NCI-H1092 treated with DMSO at 0.1 percent for 48 hours (cell line): ENCODE data around the gene BBS9.

Experiments used
- DNase-seq: peaks from one replicate; lab custom pipeline; 2025; lab: John Stamatoyannopoulos, UW

The BBS9 gene

DNA sequence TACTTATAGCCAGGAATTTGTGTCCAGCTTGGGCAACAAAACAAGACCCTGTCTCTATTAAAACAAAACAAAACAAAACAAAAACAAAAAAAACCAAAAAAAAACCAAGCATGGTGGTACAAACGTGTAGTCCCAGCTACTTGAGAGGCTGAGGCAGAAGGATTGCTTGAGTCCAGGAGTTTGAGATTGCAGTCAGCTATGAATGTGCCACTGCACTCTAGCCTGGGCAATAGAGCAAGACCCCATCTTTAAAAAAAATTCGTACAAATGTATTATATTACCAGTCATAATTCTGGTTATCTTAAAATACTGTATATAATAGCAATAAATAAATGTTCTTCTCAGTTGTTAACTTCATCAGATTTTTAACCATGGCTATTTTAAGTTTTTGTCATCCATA is 2.3 kb upstream of the BBS9 start:
- no peak for DNase-seq

DNA sequence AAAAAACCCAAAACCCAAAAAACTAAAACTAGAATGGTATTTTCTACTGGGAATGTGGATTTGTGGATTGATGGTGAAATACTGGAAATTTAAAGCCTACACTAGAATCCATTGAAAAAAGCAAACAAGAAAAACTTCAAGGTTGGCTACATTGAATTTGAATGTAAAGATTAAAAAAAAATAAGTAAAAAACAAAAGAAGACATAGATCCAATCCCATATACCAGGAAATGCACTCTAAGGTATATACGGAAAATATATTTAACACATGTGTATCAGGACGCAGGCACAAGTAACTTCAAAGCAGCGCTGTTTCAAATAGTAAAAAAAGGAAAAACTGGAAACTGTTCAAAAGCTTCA is 754 bp upstream of the BBS9 start:
- DNase-seq: no peak

DNA sequence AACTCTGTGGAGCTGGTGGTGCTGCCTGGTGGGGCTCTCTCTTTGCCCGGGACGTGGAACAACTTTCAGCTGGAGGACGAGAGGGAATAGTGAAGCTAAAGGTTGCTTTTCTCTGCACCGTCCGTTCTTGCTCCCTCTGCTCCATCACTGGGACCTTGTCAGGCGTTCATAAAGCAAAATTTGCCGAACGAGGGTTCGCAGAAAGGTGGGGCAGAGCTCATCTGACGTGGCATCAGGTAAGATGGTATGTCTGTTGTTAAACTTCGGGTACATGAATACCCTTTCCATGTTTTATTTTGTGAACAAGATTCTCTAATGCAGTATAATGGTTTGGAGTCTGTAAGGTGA is 416 bp downstream of the BBS9 start:
- no peak for DNase-seq

DNA sequence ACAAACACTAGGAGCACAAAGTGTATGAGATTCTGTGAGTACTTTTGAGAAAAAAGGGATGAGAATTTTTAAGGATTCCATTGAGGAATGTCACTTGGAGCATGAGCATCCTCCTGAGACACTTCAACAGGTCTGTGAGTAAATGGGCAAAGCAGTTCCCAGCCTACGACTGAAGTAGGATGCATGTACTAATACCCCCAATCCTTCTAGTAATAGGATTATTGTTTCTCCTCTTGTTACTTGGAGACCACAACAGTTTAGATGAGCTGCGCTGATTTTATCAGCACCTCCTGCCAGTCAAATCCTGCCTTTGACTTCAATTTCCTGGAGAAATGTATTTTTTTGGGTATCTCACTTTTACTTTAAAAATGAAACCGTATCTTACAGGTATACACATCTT is 820 bp downstream of the BBS9 start:
- no peak for DNase-seq

DNA sequence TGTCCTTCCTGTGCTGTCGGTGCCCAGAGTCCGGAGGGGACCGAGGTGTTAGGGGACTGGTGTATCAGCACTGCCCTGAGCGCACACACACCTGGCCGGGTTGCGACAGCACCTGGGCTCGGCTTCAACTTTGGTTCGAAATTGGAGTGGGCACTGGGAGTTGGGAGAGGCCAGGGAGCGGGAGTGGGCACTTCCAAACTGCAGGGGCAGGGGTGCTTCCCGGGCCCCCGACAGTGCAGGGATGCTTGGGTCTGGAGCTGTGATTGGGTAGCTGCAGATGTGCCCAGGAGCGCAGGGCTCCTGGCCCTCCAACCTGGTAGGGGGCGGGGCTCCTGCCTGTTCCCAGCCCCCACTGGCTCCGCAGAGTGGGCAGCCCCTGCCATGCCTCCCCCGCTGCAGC is 7.7 kb downstream of the BBS9 start:
- no peak for DNase-seq

DNA sequence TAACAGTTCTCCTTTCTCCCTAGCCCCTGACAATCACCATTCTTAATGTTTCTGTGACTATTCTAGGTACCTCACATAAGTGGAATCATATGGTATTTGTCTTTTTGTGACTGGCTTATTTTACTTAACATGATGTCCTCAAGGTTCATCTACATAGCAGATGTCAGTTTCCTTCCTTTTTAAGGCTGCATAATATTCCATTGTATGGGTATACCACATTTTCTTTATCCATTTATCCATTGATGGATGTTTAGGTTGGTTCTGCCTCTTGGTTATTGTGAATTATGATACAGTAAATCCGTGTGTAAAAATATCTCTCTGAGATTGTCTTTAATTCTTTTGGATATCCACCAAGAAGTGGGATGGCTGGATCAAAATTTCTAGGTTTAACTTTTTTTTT is 13.2 kb downstream of the BBS9 start:
- DNase-seq: no peak

DNA sequence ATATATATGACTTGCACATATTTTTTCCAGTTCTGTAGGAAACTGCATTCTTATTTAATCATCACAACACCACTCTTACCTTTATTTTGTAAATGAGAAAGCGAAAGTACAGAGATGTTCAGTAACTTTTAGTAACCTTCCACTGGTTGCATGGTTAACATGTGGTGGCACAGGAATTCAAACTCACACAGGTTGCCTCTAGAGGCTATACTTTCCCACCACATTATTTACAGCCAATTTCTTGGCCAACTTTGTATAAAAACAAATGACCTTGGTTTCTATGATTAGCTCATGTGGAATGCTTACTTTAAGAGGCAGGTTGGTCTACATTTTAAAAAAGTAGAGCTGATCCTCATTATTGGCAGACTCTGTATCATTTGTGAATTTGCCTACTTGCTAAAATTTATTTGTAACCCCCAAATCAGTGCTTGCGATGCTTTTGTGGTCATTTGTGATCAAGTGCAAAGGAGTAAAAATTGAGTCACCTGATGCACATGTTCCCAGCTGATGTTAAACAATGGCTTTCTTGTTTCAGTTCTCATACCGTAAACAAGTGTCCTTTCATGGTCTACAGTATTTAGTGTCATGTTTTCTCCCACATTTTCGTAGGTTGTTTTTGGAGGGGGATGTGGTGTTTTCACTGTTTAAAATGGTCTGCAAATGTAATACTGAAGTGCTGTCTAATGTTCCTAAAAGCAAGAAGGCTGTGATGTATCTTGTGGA is 14.8 kb downstream of the BBS9 start:
- no peak for DNase-seq

DNA sequence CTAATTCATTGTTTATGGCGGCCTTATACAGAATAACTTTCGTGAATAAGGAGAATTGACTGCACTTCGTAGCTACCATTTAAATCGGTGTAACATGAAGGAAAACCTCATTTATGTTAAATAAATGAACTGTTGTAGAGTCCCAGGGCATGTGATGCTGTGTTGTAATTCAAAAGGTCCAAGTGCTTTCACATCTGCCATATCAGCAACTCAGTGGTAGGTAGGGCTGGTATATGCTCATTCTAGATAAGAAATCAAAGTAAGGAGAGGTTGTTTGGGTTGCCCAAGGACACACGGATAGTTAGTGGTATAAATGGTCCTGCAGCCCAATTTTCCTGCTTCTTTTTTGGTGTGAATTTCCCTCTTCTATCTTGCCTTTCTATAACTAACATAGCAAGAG is 15.8 kb downstream of the BBS9 start:
- DNase-seq: no peak

DNA sequence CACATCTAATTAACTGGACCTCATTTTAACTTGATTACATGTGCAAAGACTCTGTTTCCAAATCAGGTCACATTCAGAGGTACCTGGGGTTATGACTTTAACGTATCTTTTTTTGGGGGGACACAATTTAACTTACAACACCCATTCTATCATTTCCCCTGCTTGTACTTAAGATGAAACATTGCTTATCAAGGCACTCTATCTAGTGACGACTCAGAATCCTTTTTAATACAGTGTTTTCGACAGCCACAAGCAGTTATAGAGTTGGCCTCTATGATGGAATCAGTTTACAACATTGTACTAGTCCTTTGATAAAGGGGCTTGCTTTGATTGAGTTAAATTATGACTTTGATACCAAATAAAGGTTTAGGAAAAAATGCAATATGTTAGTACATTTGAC is 22.7 kb downstream of the BBS9 start:
- no peak for DNase-seq

DNA sequence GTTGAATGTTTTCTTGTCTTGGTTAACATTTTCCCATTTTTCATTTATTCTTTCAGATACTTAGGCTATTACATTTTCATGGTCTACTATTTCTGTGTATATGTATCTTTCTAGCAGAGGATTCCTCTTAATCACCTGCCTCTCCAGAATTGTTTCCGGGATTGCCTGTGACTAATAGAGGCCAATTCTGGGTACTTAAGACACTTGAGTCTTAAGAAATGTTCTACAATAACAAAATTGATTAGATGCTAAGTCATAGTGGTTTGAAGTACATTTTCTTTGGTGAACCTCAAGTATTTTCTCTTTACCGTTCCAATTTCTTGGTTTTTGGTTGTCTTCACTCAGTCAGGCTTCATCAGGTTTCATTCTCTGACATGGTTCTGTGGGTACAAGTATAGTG is 26.4 kb downstream of the BBS9 start:
- DNase-seq: no peak

DNA sequence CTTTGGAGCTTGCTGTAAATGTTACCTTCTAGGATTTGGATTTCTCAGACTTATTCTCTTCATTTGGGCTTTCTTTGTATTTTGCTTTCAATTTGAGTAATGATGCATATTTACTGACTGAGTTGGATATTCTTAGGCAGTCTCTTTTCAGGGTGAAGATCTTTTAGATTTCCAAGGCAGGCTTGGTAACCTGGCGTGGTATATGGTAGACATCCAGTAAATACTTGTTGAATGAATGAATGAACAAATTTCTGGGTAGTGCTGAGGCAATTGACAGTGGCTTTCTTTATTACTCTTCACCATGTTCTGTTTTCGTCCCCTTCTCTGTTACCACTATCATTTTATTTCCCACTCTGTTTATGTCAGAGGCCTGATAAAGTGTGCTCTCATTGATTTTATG is 27.1 kb downstream of the BBS9 start:
- no peak for DNase-seq

DNA sequence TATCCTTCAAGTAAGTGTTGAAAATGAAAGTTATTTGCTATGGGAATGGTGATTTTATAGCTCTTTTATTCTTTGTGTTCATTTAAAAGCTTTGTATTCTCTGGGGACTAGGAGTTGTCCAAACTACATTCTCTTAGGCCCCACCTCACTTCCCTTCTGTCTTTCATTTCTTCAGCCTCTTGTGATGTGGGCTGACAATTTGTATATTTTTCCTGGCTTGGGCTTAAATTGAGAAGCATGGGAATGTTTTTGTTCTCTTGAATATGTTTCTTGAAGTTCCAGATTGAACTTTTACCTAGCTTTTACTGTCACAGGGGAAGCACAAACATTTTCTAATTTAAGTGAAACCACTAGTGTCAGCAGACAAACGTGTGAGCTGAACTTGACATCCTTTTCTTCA is 27.9 kb downstream of the BBS9 start:
- no peak for DNase-seq

DNA sequence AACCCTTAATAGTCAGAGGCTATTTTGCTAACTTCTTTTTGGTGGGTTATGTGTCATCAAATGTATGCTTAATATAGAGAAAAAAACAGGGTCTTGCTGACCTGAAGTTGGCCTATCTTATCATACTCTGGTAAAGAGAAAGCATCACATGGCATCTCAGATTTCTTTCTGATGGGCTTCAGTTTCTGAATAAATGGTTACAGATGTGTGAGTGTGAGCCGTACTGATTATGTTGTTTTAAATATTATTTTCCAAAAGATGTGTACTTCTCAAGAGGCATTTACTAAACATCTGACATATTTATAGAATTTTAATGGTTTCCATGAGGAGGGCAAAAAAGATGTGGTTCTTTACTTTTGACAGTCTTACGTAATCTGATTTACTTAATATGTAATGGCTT is 28.4 kb downstream of the BBS9 start:
- no peak for DNase-seq

DNA sequence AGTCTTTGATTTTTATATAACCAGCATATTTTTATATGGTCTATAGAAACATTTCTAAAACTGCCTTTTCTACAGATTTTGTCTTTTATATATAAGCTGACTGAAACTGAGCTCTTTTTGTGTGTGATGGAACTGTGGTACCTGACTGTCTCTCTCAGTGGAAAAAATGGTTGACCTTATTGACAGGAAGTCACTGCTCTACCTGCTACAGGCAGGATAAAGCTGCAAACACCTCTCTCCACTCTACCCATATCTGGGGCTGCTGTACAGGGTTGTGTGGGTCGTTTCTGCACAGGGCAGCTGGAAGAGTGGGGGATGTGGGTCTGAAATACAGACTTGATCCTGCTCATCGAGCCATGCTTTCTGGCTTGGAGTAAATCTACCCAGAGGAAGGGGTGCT is 48.5 kb downstream of the BBS9 start:
- no peak for DNase-seq

DNA sequence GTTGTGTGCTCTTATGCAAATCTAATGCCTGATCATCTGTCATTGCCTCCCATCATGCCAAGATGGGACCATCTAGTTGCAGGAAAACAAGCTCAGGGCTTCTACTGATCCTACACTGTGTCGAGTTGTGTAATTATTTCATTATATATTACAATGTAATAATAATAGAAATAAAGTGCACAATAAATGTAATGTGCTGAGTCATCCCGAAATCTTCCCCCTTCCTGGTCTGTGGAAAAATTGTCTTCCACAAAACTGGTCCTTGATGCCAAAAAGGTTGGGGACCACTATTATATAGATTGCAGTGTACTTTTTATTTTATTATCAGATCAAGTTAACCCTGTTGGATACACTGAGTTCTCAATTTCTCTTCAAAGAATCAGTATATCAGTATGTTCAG is 50.2 kb downstream of the BBS9 start:
- no peak for DNase-seq

DNA sequence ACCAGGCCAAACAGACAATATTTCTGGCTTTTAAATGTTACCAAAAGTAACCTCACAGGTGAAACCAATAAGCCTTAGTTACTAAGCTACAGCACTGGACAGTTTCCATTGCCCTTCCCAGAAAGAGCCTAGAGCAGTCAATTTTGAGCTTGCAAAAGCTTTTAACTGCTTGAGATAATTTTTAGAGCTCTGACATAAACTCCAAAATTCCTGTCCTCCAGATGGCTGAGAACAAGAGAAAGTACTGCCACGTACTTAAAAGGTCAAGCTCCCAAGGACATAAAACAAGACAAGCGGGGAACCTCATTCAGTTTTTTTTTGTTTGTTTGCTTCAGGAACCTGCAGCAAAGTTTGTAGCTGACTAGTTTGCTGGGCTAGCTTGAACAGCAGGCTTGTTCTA is 54.1 kb downstream of the BBS9 start:
- DNase-seq: no peak

DNA sequence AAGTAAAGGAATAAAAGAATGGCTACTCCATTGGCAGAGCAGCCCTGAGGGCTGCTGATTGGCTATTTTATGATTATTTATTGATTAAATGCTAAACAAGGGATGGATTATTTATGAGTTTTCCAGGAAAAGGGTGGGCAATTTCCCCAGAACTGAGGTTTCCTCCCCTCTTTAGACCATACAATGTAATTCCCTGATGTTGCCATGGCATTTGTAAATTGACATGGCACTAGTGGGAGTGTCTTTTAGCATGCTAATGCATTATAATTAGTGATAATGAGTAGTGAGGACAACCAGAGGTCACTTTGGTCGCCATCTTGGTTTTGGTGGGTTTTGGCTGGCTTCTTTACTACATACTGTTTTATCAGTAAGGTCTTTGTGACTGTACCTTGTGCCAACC is 55.5 kb downstream of the BBS9 start:
- DNase-seq: no peak

DNA sequence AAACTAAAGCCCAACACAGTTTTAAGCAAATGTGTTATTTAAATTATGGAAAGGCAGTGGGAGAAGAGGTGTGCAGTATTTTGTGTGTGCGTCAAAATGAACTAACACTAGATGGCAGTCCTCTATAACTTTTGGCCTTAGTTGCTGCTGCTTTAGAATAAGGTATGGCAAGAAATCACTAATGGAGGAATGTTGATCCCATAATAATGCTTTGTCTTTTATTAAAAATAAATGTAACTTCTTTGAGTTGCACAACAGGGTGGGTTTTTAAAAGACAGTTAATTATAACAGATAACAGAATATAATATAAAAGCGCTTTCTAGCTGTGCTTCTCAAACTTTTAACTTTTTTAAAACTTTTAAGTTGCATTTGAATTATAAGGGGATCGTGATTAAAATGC is 56.4 kb downstream of the BBS9 start:
- peak; percentile 71 for DNase-seq

DNA sequence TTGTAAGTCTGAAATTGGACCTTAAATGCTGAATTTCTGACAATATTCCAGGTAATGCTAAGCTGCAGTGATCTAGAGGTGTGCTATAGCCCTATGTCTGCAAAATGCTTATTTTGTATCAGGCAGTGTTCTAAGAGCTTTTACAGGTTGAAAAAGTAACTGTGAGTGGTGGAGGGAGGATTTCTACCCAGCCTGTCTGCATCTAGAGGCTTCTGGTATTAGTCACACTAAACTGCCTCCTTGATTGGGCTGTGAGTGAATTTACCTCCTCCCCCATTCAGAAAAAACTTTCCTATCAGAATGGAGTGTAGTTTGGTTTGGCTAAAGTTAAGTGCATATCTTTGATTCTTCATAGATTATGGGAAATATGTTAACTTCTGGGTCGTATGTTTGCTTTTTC is 56.8 kb downstream of the BBS9 start:
- no peak for DNase-seq

DNA sequence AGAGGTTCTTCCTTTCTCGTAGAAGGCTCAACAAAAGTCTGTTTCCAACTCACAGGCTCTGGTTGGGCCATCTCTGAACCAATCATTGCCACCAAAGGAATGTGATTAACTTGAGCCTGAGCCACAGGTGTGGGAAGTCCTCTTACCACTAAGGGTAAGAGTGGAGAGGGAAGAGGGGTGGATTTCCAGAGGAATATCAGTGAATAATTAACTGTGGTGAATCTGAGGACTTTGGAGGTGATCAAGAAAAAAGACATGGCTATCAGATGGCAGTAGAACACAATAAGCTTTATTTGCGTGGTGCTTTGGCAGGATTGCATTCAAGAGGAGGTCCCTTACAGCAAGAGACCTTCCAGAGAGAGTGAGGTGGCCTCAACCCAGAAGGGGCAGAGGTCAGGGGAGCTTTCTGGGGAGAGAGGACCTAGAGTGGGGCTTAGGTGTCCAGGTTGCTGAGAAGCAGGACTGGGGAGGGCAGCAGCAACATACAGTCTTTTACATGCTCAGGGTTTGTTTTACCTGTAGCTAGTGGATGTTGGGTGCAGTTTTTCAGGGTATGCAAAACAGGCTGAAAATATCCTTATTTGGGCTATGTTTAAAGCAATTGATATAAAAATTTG is 61.4 kb downstream of the BBS9 start:
- DNase-seq: no peak

DNA sequence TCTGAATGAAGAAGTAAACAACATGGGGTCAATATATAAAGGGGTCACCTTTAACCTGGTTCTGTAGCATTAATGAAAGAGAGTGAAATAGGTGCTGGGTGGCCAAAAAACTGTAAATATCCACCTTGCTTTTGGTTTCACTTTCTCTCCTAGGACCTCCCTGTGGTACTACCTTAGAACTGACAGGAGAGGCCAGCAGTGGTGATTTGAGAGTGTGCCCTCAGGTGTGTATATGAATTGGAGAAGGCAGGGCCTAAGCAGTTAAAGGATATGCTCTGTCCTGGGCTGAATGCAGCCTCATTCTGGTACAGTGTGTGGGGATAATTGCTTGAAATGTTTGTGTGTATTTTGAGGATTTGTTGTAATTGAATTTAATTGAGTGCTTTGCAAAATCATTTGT is 62.0 kb downstream of the BBS9 start:
- DNase-seq: no peak

DNA sequence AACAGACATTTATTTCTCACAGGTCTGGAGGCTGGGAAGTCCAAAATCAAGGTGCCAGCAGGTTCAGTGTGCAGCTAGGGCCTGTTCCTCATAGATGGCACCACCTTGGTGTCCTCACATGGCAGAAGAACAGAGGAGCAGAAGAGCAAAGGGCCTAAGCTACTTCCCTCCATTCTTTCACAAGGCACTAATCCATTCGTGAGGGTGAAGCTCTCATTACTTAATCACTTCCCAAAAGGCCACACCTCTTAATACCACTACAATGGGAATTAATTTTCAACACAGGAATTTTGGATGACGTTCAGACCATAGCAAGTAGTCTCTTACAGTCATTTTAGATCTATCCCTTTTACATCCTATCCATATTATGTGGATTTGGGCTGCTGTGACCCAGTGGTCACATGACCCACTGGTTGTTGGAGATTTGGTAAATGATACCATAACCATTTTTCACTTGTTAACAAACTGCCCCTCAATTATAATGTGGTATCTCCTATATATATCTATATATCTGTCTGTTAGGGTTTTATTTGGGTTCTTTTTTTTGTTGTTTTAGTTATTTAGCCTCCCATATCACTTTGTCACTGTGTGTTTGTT is 63.4 kb downstream of the BBS9 start:
- DNase-seq: no peak

DNA sequence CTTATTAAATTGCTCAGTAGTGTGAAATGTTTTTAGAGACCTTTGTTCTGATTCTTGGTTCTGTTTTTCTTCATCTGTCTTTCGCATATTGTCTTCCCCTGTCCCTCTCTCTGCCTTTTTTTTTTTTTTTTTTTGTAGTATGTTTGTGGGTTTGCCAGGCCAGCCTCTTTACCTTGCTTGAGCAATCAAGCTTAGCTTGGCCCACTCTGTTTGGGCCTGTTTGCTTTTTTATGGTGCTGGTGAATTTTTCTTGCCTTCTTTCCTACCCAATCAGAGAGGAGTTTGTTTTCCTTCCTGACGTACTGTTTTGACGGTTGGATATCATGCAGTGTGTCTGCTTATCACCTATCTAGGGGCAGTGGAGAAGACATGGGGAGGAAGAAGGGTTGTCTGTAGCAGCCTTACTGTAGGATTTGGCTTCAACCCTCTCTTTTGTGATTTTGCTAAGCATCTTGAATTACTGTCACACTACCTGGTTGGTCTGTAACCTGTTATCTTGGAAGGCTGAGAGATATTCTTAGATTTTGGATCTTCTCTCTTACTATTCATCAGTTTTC is 64.0 kb downstream of the BBS9 start:
- no peak for DNase-seq

DNA sequence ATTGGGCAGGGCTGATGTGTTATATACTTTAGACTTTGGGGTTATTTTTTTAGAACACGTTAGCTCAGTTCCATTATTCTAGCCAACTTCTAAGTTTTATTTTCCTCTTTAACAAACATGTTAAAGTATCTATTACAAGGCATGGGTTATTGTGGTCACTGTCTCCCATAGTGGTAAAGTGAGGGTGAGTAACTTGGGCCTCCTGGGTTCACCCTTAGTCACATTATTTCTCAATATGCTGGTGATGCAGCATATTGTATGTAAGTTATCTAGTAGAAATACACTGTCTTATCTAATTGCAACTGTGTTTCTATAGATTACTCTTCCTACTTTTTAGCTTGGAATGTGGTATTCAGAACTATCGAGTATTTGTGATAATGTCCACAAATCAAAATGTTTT is 65.9 kb downstream of the BBS9 start:
- DNase-seq: no peak
